Naive thymus-derived CD4-positive, alpha-beta T cell (primary cell): ENCODE data around the gene MGAT3. TPM values are rescaled to one million over a fixed set of nuclear protein-coding genes. Genes with fewer than 3 reads are reported as not detected.

ENCODE experiments used
- ATAC-seq: fragments of 150-1000 bp; cut with Tn5 transposase; 2 replicates; pipeline ENCODE4 v1.10.0; 2021; ENCODE audit warnings: mild to moderate bottlenecking, moderate library complexity
- CTCF ChIA-PET: fragments of 350-600 bp; sonication (Branson Sonifier 250); formaldehyde crosslinking; loops from one replicate; lab custom pipeline; 2021; ENCODE audit warnings: antibody characterized with exemption; lab: Charles Lee
- POLR2A ChIA-PET: fragments of 350-600 bp; sonication (Branson Sonifier 250); formaldehyde crosslinking; loops from one replicate; lab custom pipeline; 2021; ENCODE audit warnings: antibody characterized with exemption, inconsistent platforms; lab: Charles Lee
- DNase-seq, 9 donors: peaks; one replicate each; pipeline versions ENCODE4 v3.0.0 to v3.0.0-alpha.2; 2020 to 2022; ENCODE audit warnings: mixed read lengths in 1 of 9
- H3K27ac ChIP-seq: one replicate; pipeline ENCODE4 v1.7.0; 2013; ENCODE audit warnings: mild to moderate bottlenecking, low read depth, low read length, moderate library complexity
- H3K27me3 ChIP-seq, 2 donors: one replicate each; pipeline ENCODE4 v1.7.0; 2013; ENCODE audit warnings: low read length in 2 of 2, mild to moderate bottlenecking in 2 of 2, moderate library complexity in 2 of 2; ENCODE audit not compliant: control insufficient read depth in 2 of 2, insufficient read depth in 2 of 2
- H3K36me3 ChIP-seq, 3 experiments: 1 replicate in 2 of 3; 2 replicates in 1 of 3; pipeline ENCODE4 v1.7.0; 2013; ENCODE audit warnings: low read length in 3 of 3, mild to moderate bottlenecking in 3 of 3, moderate library complexity in 1 of 3; ENCODE audit not compliant: insufficient read depth in 3 of 3, control insufficient read depth in 2 of 3
- H3K4me1 ChIP-seq, 2 donors: one replicate each; pipeline ENCODE4 v1.7.0; 2013; ENCODE audit warnings: low read length in 2 of 2, mild to moderate bottlenecking in 2 of 2, moderate library complexity in 1 of 2; ENCODE audit not compliant: control insufficient read depth in 2 of 2, insufficient read depth in 2 of 2
- H3K4me3 ChIP-seq: 2 replicates; pipeline ENCODE4 v1.7.0; 2013; ENCODE audit warnings: mild to moderate bottlenecking, low read length
- H3K9me3 ChIP-seq, 3 experiments: 1 replicate in 2 of 3; 2 replicates in 1 of 3; pipeline ENCODE4 v1.7.0; 2013; ENCODE audit warnings: low read length in 3 of 3; ENCODE audit not compliant: control insufficient read depth in 2 of 3
- H3K27ac Mint-ChIP-seq, 9 donors: one replicate each; pipeline ENCODE4 v1.8.0; 2020 to 2022; ENCODE audit warnings: mixed read lengths in 9 of 9, mild to moderate bottlenecking in 8 of 9, moderate library complexity in 5 of 9, inconsistent platforms in 2 of 9
- H3K27me3 Mint-ChIP-seq, 5 donors: one replicate each; pipeline ENCODE4 v1.8.0; 2021 to 2022; ENCODE audit warnings: mixed read lengths in 5 of 5, mild to moderate bottlenecking in 1 of 5
- H3K36me3 Mint-ChIP-seq, 5 donors: one replicate each; pipeline ENCODE4 v1.8.0; 2020 to 2022; ENCODE audit warnings: mixed read lengths in 5 of 5, mild to moderate bottlenecking in 3 of 5, inconsistent platforms in 1 of 5
- H3K4me1 Mint-ChIP-seq, 7 donors: one replicate each; pipeline ENCODE4 v1.8.0; 2020 to 2022; ENCODE audit warnings: mixed read lengths in 7 of 7, mild to moderate bottlenecking in 3 of 7, inconsistent platforms in 1 of 7
- H3K4me3 Mint-ChIP-seq, 10 donors: one replicate each; pipeline ENCODE4 v1.8.0; 2020 to 2022; ENCODE audit warnings: mild to moderate bottlenecking in 10 of 10, mixed read lengths in 10 of 10, moderate library complexity in 6 of 10, inconsistent platforms in 2 of 10
- H3K9me3 Mint-ChIP-seq, 11 donors: one replicate each; pipeline ENCODE4 v1.8.0; 2020 to 2022; ENCODE audit warnings: mixed read lengths in 11 of 11, mild to moderate bottlenecking in 4 of 11, inconsistent platforms in 1 of 11, moderate library complexity in 1 of 11
- intact Hi-C, 2 donors: fragments of 100-400 bp; cut with micrococcal nuclease; formaldehyde crosslinking; loops; one replicate each; pipeline ENCODE4 v1.15.1; 2023
- polyA plus RNA-seq, 2 donors: library from polyadenylated mRNA; unstranded; fragments of 300-500 nt; fragmentation: Illumina TruSeq; gene quantifications; one replicate each; pipeline ENCODE4 v1.2.3, GENCODE V29; 2021
- total RNA-seq, 6 experiments: library from RNA in 5 of 6; stranded (reverse) in 5 of 6; gene quantifications; 1 replicate in 5 of 6; 2 replicates in 1 of 6; pipeline ENCODE4 v1.2.3 and lab custom pipeline; 2021 to 2026

The MGAT3 gene
- total and polyA plus RNA-seq, 7 experiments from 2014 or later = 0.57 to 3.2 (median 1.0) TPM; not detected in 2

DNA sequence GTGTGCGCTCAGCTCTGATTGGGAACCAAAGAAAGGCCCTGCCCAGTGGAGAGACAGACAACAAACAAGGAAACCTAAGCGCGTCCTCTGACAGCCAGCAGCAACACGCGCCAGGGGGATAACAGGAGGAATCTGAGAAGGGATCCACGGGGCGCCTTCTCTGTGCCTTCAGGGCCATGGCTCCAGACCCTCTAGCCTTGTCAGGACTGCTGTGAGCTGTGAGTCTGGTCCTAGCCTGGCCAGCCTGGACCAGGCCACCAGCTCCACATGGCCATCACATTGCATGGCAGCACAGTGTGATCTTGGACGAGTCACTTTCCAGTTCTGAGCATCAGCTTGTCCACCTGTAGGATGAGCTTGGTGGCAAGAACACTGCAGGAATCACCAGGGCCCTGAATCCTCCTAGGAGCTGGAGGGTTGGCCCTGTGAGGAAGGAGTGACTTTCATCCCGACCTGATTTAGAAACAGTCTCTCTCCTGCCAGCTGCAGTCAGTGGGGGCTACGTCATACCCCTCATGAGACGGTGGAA lies 11.8 kb upstream of the MGAT3 start:
- Histone ChIP-seq H3K36me3 (no peaks in the 10 kb centered on the region), H3K27ac (no peak overlapping the region), H3K27me3 (no peaks in the 10 kb centered on the region), H3K4me1 (peaks cover 5 to 35% of the 10 kb centered on the region in 2 donors), H3K4me3 (no peak overlapping the region), H3K9me3 (no peaks in the 10 kb centered on the region)
- ATAC-seq (no peak), DNase-seq (no peak)
- ChIA-PET CTCF (interaction anchor here (2.0 kb wide), 1 partner anchor 84 kb away, joined by 6 read pairs; no protein-coding TSS in a partner anchor), POLR2A (interaction anchor here (1.0 kb wide), 1 partner anchor 11 kb away, joined by 4 read pairs; no protein-coding TSS in a partner anchor)
- no peaks in the 10 kb centered on the region for H3K27me3 Mint-ChIP-seq
- no peaks in the 10 kb centered on the region for H3K9me3 Mint-ChIP-seq
- intact Hi-C loops = no loop called here
- H3K4me1 Mint-ChIP-seq = peaks cover 14 to 29% (median 23%) of the 10 kb centered on the region in 7 donors
- no peak overlapping the region for H3K4me3 Mint-ChIP-seq
- H3K27ac Mint-ChIP-seq = peak overlapping the region in 1 of 9 donors; percentile 9
- peaks cover 0 to 2% (median 0%) of the 10 kb centered on the region in 5 donors for H3K36me3 Mint-ChIP-seq

DNA sequence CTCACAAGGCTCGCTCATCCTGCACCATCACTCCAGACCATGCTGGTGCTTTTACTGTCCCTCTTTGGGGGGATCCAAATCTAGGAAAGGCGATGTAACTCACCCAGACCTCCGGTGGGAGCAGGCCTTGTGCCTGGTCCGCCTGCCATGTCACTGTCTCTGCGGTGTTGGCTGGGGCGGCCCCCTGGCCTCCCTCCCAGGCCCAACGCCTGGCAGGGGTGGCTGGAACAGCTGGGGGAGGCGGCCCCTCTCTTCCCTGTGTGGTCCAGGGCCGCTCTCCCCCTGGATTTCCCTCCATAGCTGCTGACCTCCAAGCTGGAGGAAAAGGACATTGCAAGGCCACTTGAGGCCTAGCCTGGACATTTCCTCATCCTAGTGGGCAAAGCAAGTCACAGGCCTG lies 11.1 kb upstream of the MGAT3 start:
- Histone ChIP-seq H3K36me3 (no peaks in the 10 kb centered on the region), H3K4me3 (no peak overlapping the region), H3K4me1 (peaks cover 5 to 35% of the 10 kb centered on the region in 2 donors), H3K9me3 (no peaks in the 10 kb centered on the region), H3K27ac (no peak overlapping the region), H3K27me3 (no peaks in the 10 kb centered on the region)
- Mint-ChIP-seq H3K36me3 (peaks cover 0 to 2% (median 0%) of the 10 kb centered on the region in 5 donors), H3K27me3 (no peaks in the 10 kb centered on the region), H3K27ac (no peak overlapping the region), H3K4me1 (peaks cover 15 to 33% (median 24%) of the 10 kb centered on the region in 7 donors), H3K9me3 (no peaks in the 10 kb centered on the region), H3K4me3 (no peak overlapping the region)
- intact Hi-C loops = loop anchor here in 1 of 2 donors (2.0 kb wide), 1 partner anchor 29 kb away; no protein-coding TSS in a partner anchor
- ChIA-PET CTCF (interaction anchor here (2.0 kb wide), 1 partner anchor 83 kb away, joined by 6 read pairs; no protein-coding TSS in a partner anchor), POLR2A (interaction anchor here (1.0 kb wide), 1 partner anchor 31 kb away, joined by 3 read pairs; no protein-coding TSS in a partner anchor)
- DNase-seq = no peak
- no peak for ATAC-seq

DNA sequence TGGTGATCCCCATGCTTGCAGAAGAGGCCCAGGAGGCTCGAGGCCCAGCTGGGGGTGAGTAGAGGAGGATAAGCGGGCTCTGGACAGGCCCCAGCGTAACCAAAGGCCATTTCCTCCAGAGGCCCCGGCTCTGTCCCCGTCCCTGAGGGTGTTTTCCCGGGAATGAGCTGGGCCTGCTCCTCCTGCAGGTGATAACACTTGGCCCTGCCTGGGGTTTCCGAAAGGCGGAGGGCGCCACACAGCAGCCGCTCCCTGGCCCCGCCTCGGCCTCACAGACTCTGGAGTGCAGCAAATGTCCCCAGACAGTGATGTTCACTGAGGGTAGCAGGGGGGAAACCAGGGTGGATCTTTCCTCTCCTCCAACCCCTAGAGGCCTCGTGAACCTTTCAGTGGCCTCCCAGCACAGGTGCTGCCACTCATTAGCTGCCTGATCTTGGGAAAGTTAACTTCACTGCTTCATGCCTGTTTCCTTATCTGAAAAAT lies 10.5 kb upstream of the MGAT3 start:
- intact Hi-C loops = loop anchor here in 1 of 2 donors (2.0 kb wide), 1 partner anchor 29 kb away; no protein-coding TSS in a partner anchor
- peaks cover 5 to 35% of the 10 kb centered on the region in 2 donors for H3K4me1 ChIP-seq
- ATAC-seq (peak; percentile 15), DNase-seq (no peak)
- no peak overlapping the region for H3K27ac ChIP-seq
- peaks cover 0 to 2% (median 0%) of the 10 kb centered on the region in 5 donors for H3K36me3 Mint-ChIP-seq
- CTCF ChIA-PET = interaction anchor here (0.9 to 2.0 kb wide), 3 partner anchors 34 to 83 kb away, joined by 5 to 6 read pairs (median 6); partner anchors contain the start of gene TAB1
- no peaks in the 10 kb centered on the region for H3K36me3 ChIP-seq
- peak overlapping the region in 4 of 9 donors; percentile 57 to 87 (median 78) for H3K27ac Mint-ChIP-seq
- no peaks in the 10 kb centered on the region for H3K27me3 Mint-ChIP-seq
- no peaks in the 10 kb centered on the region for H3K9me3 Mint-ChIP-seq
- H3K4me3 Mint-ChIP-seq = peak overlapping the region in 7 of 10 donors; percentile 23 to 80 (median 69)
- H3K4me3 ChIP-seq = no peak overlapping the region
- H3K27me3 ChIP-seq = no peaks in the 10 kb centered on the region
- peaks cover 17 to 33% (median 24%) of the 10 kb centered on the region in 7 donors for H3K4me1 Mint-ChIP-seq
- POLR2A ChIA-PET = interaction anchor here (1.0 to 1.4 kb wide), 3 partner anchors 15 to 48 kb away, joined by 3 to 7 read pairs (median 3); no protein-coding TSS in a partner anchor
- no peaks in the 10 kb centered on the region for H3K9me3 ChIP-seq

DNA sequence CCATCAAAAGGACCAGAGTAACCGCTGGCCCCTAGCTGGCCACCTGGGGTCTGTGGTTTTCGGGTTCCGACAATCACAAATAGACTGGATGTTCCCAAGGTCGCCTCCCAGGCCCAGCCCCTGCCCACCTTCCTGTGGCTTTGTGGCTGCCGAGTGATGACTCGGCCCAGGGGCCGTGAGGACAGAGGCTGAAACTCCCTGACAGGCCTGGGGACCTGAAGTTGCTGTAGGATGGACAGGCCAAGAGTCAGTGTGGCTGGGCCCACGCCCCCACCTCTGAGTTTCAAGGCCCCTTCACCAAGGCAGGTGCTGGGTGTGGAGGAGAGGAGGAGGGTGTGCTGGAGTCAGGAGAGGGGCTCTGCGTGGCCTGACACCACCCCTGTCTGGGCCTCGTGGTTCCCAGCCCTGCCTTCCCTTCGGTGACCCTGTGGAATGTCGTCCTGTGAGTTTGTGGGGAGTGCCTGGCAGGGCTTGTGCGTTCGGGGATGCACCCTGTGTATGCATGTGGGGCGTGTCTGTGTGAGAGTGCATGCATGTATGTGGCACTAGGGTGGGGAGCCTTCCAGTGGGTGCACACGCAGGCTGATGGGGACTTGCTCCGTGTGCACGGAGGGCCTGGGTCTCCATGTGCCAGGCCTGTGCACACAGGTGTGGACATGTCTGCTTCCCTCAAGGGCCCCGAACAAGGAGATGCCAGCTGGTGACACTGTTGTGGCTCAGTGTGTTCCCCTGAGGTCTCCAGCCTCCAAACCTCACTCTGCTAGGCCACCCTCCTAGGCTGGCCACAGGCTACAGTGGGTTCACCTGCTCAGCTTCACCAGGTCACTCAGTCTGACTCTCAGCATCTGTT lies 8.4 kb upstream of the MGAT3 start:
- Histone ChIP-seq H3K4me1 (peaks cover 5 to 35% of the 10 kb centered on the region in 2 donors), H3K27ac (no peak overlapping the region), H3K9me3 (no peaks in the 10 kb centered on the region), H3K36me3 (no peaks in the 10 kb centered on the region), H3K4me3 (no peak overlapping the region), H3K27me3 (no peaks in the 10 kb centered on the region)
- Mint-ChIP-seq H3K27me3 (peaks cover 0 to 2% (median 0%) of the 10 kb centered on the region in 5 donors), H3K36me3 (peaks cover 0 to 2% (median 0%) of the 10 kb centered on the region in 5 donors), H3K4me3 (peak overlapping the region in 2 of 10 donors; percentile 77 to 80), H3K9me3 (peaks cover 0 to 2% (median 0%) of the 10 kb centered on the region in 11 donors), H3K27ac (peak overlapping the region in 1 of 9 donors; percentile 38), H3K4me1 (peaks cover 21 to 36% (median 27%) of the 10 kb centered on the region in 7 donors)
- CTCF ChIA-PET = interaction anchor here (0.7 kb wide), 1 partner anchor 59 kb away, joined by 5 read pairs; no protein-coding TSS in a partner anchor
- DNase-seq (no peak), ATAC-seq (no peak)
- POLR2A ChIA-PET = interaction anchor here (0.8 kb wide), 1 partner anchor 1830 kb away, joined by 3 read pairs; no protein-coding TSS in a partner anchor
- intact Hi-C loops = no loop called here

DNA sequence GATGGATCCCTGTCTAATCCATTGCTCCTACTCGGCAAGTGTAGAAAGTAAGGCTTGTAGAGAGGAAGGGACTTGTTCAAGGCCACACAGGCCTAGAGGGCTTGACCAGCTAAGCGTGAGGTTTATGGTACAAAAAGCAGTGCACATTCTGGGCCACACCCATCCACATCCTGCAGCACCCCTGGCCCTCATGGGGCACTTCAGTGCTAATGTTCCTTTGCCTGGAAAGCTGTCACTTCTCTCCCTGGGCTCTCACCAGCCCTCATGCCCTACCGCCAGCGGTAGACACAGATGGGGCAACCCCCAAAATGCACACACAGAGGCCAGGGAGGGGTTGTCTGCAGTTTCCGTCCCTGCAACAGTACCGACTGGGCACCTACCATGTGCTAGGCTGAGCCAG lies 7.1 kb upstream of the MGAT3 start:
- no peak overlapping the region for H3K4me3 ChIP-seq
- Mint-ChIP-seq H3K4me1 (peaks cover 22 to 33% (median 28%) of the 10 kb centered on the region in 7 donors), H3K36me3 (peaks cover 0 to 5% (median 0%) of the 10 kb centered on the region in 5 donors), H3K4me3 (peak overlapping the region in 3 of 10 donors; percentile 4 to 53 (median 15)), H3K9me3 (peaks cover 0 to 2% (median 0%) of the 10 kb centered on the region in 11 donors), H3K27me3 (peaks cover 0 to 10% (median 1%) of the 10 kb centered on the region in 5 donors), H3K27ac (peak overlapping the region in 1 of 9 donors; percentile 41)
- no peaks in the 10 kb centered on the region for H3K27me3 ChIP-seq
- H3K9me3 ChIP-seq = no peaks in the 10 kb centered on the region
- no peaks in the 10 kb centered on the region for H3K36me3 ChIP-seq
- DNase-seq = peak in 1 of 9 donors; percentile 22
- ATAC-seq = no peak
- ChIA-PET POLR2A (interaction anchor here (0.6 kb wide), 1 partner anchor 77 kb away, joined by 3 read pairs; no protein-coding TSS in a partner anchor), CTCF (no interaction called here)
- intact Hi-C loops = loop anchor here in 1 of 2 donors (1.0 kb wide), 1 partner anchor 13 kb away; no protein-coding TSS in a partner anchor
- H3K4me1 ChIP-seq = peaks cover 5 to 35% of the 10 kb centered on the region in 2 donors
- H3K27ac ChIP-seq = no peak overlapping the region
